ENCODE results near the gene STAMBPL1. TPM values are rescaled to one million over a fixed set of nuclear protein-coding genes. Genes with fewer than 3 reads are reported as not detected.
"Not testable (repeated sequence)": the region's sequence is repeated elsewhere in the genome, so short reads cannot be mapped to it uniquely, and the experiment has no call there.

The STAMBPL1 gene
- polyA plus RNA-seq, 1 of the 3 experiments (the other 2 are of a cell fraction) = 25.1 TPM

GRCh38 chr10:88835096-88835909, 44.7 kb upstream of the STAMBPL1 start (continued):
- TF ChIP-seq REST (IDR thresholded peaks at IDR 0.05; ENCODE audit: low read depth, low read length) = 0 out of 2 replicates have a peak, but pooled peaks have one; percentile 21
- TF ChIP-seq GATA2 (CRISPR knock-in tag; IDR thresholded peaks at IDR 0.05) = no peak
- no peak for TF ChIP-seq TCF12 (IDR thresholded peaks at IDR 0.05)
- TF ChIP-seq RCOR1 (IDR thresholded peaks at IDR 0.05; ENCODE audit: low read length) = peak; percentile 28; the same call in 1 of the 2 replicates
- no peak for TF ChIP-seq FOXJ3 (CRISPR knock-in tag; IDR thresholded peaks at IDR 0.05)
- no peak for TF ChIP-seq FOSL2 (IDR thresholded peaks at IDR 0.05; ENCODE audit: borderline replicate concordance, low read depth)
- TF ChIP-seq EP300 (IDR thresholded peaks at IDR 0.05; ENCODE audit: borderline replicate concordance in 1 of 2, low read depth in 1 of 2, low read length in 1 of 2) = no peak
- TF ChIP-seq SMC3 (IDR thresholded peaks at IDR 0.05; ENCODE audit: low read depth, low read length) = peak; percentile 96
- no peak for TF ChIP-seq IRF3 (IDR thresholded peaks at IDR 0.05; ENCODE audit: low read depth, low read length)
- TF ChIP-seq RXRA (IDR thresholded peaks at IDR 0.05; ENCODE audit: borderline replicate concordance, low read depth) = no peak
- no peak for TF ChIP-seq JUND (IDR thresholded peaks at IDR 0.05)
- TF ChIP-seq NRF1 (IDR thresholded peaks at IDR 0.05; ENCODE audit: low read depth, low read length) = peak; percentile 20; the same call in 1 of the 2 replicates

GRCh38 chr10:88835910-88836221, 44.2 kb upstream of the STAMBPL1 start:
- Histone ChIP-seq H3K79me2 (ENCODE audit: insufficient read depth) (no peaks in the 10 kb centered on the region), H3K27me3 (ENCODE audit: insufficient read depth) (no peaks in the 10 kb centered on the region), H3K36me3 (replicated peaks in 1 of 2; ENCODE audit: control insufficient read depth in 1 of 2, insufficient read depth in 2 of 2, low read length in 1 of 2) (no peaks in the 10 kb centered on the region), H3K27ac (ENCODE audit: low read depth in 2 of 2, low read length in 1 of 2) (no peak overlapping the region), H3K4me1 (ENCODE audit: control insufficient read depth in 1 of 2, insufficient read depth in 2 of 2, low read depth in 1 of 2, low read length in 1 of 2) (no peaks in the 10 kb centered on the region), H3K9me2 (no peaks in the 10 kb centered on the region), H4K20me1 (ENCODE audit: insufficient read depth) (no peaks in the 10 kb centered on the region), H2AFZ (ENCODE audit: low read depth) (no peak overlapping the region), H3K9me3 (no peaks in the 10 kb centered on the region), H3F3A (replicated peaks; ENCODE audit: insufficient read depth) (no peaks in the 10 kb centered on the region), H3K9ac (no peak overlapping the region), H3K4me2 (no peak overlapping the region), H3K4me3 (ENCODE audit: low read depth in 2 of 2, low read length in 1 of 2) (no peak overlapping the region)
- TF ChIP-seq MEF2A (IDR thresholded peaks at IDR 0.05; ENCODE audit: borderline replicate concordance, low read depth) = no peak
- TF ChIP-seq ELF1 (IDR thresholded peaks at IDR 0.05) = no peak
- TF ChIP-seq EP300 (IDR thresholded peaks at IDR 0.05; ENCODE audit: borderline replicate concordance in 1 of 2, low read depth in 1 of 2, low read length in 1 of 2) = no peak
- TF ChIP-seq USF1 (IDR thresholded peaks at IDR 0.05; ENCODE audit: borderline replicate concordance, low read depth) = no peak
- TF ChIP-seq CHD2 (IDR thresholded peaks at IDR 0.05; ENCODE audit: low read length, partially characterized antibody) = no peak
- TF ChIP-seq TCF12 (IDR thresholded peaks at IDR 0.05) = no peak
- TF ChIP-seq ZBTB33 (IDR thresholded peaks at IDR 0.05; ENCODE audit: borderline replicate concordance, low read depth) = no peak
- no peak for TF ChIP-seq GABPA (IDR thresholded peaks at IDR 0.05; ENCODE audit: low read depth)
- CTCF ChIA-PET = interaction anchor here (0.6 to 12.7 kb wide), 58 partner anchors 9 to 766 kb away, joined by 3 to 425 read pairs (median 7); partner anchors contain the start of genes ANKRD22, CH25H, FAS and STAMBPL1
- 2% methylated on average over 2 of the region's 2 CpGs for WGBS (ENCODE audit: low lambda C conversion rate)
- POLR2A ChIA-PET = interaction anchor here (2.7 kb wide), 1 partner anchor 97 kb away, joined by 9 read pairs; no protein-coding TSS in a partner anchor
- DNase-seq = no peak

- H3K27ac ChIP-seq (ENCODE audit: low read depth in 2 of 2, low read length in 1 of 2); H3F3A ChIP-seq (replicated peaks; ENCODE audit: insufficient read depth); H3K9me3 ChIP-seq; H4K20me1 ChIP-seq (ENCODE audit: insufficient read depth); H3K4me2 ChIP-seq; H3K36me3 ChIP-seq (replicated peaks in 1 of 2; ENCODE audit: control insufficient read depth in 1 of 2, insufficient read depth in 2 of 2, low read length in 1 of 2); H3K79me2 ChIP-seq (ENCODE audit: insufficient read depth); H2AFZ ChIP-seq (ENCODE audit: low read depth); DNase-seq; POLR2A ChIA-PET; H3K9me2 ChIP-seq; H3K4me1 ChIP-seq (ENCODE audit: control insufficient read depth in 1 of 2, insufficient read depth in 2 of 2, low read depth in 1 of 2, low read length in 1 of 2); H3K4me3 ChIP-seq (ENCODE audit: low read depth in 2 of 2, low read length in 1 of 2); H3K27me3 ChIP-seq (ENCODE audit: insufficient read depth); H3K9ac ChIP-seq: not testable (repeated sequence)
- CTCF ChIA-PET = interaction anchor here (0.7 to 12.7 kb wide), 13 partner anchors 9 to 381 kb away, joined by 3 to 425 read pairs (median 24); partner anchors contain the start of genes ANKRD22, FAS and STAMBPL1
Measured at GRCh38 chr10:88837632-88838031, 42.4 kb upstream of the STAMBPL1 start.

Data from SK-N-SH (cell line).